DMS 273 (cell line): ENCODE results near the gene RMRP.
A peak's percentile ranks its signal among the peaks of the same experiment; 100 is the strongest.
"Not testable (repeated sequence)": the region's sequence is repeated elsewhere in the genome, so short reads cannot be mapped to it uniquely, and the experiment has no call there.

ENCODE experiments used
- DNase-seq: peaks from one replicate; lab custom pipeline; 2025; ENCODE audit not compliant: unreplicated experiment; lab: John Stamatoyannopoulos, UW

RMRP gene

DNA sequence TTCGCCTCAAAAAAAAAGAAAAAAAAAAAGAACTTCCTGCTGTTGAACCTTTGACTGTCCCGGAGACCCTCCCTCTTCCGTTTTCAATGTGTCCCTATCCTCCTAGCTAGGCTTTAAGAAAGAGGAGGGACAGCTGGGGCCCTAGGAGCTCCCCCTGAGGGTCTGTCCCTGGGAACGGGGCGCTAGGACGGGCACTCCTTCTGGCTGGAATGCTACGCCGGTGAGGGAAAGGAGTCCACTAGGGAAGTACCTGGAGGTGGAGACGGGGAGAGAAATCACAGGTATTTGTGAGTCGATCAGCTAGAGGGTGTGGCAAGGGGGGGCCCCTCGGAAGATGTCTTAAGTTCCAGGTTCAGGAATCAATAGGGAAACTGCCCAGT, 11.7 kb downstream of the RMRP start:
- DNase-seq, result no peak

DNA sequence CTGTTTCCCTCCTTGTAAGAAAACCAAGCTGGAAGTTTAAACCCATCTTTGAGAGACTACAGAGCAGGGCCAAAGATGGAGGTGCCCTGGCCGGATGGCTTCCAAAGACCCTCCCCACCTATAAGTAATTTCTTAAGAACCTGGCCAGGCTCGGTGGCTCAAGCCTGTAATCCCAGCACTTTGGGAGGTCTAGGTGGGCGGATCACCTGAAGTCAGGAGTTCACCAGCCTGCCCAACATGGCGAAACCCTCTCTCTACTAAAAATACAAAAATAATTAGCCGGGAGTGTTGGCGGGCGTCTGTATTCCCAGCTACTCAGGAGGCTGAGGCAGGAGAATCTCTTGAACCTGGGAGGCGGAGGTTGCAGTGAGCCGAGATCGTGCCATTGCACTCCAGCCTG, 12.1 kb downstream of the RMRP start:
- DNase-seq, result not testable (repeated sequence)

DNA sequence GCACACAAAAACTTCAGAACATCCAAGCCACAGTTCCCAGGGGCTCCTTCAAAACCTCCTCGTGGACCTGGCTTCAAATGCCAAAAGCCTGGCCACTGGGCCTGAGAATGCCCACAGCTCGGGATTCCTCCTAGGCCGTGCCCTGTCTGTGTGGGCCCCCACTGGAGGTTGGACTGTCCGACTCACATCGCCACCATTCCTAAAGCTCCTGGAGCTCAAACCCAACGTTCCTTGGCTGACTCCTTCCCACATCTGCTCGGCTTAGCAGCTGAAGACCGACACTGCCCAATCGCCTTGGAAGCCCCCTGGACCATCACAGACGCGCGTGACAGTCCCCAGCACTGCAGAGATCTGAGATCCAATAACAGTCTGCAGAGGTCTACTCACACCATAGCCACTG, 14.8 kb downstream of the RMRP start:
- no peak for DNase-seq

DNA sequence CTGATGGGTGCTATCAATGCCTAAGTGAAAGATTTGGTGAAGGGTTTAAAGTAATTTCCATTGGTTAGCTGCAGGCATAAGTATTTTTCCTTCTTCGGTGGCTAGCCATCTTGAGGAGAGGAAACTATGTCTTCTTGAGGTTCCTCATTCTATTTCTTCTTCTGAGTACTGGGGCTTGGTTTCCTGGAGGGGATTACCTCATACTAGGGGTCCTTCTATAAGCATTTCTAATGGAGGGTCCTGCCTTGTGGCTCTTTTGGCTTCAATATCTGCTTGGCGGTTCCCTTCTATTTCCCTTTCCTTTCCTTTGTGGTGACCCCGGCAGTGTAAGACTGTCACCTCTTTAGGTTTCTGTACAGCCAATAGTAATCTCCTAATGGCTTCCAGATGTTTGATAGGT, 16.3 kb downstream of the RMRP start:
- DNase-seq, result not testable (repeated sequence)

DNA sequence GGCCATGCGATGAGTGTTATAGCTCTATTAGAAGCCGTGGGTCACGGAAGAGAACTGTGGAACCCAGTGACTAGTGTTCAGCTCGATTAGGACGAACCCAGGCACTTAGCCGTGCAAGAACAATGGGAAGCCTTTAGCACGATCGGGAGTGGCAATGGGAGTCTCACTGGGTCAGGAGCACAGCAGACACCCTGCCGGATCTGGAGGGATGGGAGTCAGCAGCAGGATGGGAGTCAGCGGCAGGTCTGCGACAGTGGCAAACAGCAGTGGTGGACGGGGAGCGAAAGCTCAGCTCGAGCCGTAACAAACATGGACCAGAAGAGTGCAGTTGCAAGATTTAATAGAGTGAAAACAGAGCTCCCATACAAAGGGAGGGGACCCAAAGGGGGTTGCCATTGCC, 17.4 kb downstream of the RMRP start:
- DNase-seq, result not testable (repeated sequence)

DNA sequence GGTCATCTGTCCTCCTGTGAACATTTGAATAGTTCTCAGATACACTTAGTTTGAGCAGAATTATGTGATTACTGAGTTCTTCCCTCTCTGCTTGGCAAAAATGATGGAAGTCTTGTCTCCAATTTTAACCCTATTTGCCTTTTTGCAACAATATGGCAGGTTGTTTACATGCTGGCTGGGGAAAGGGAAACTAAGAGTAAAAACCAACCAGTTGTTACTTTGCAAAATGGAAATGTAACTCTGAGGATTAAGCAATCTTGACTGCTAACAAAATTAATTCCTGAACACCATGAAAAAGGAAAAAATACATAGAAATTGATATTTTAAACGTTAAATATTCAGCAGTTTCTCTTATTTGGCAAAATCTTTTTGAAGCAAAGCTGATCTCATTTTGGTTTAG, 18.2 kb downstream of the RMRP start:
- no peak for DNase-seq

DNA sequence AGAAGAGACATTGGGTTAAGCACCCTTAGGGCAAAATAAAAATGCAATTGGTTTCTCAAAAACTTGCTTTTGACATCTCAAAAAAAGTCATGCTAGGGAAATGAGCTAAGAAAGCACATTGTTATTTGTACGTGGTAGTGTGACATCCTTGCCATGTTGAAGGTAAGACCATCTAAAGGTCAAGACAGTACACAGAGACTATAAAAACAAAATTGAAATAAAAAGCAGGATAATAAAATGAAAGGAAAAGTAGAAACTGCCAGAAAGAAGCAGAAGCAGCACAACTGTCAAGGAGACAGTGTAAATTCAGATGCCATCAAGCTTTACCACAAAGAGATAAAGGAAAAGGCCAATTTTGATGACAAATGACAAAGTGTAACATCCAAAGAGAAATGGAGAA, 18.6 kb downstream of the RMRP start:
- DNase-seq, result not testable (repeated sequence)

DNA sequence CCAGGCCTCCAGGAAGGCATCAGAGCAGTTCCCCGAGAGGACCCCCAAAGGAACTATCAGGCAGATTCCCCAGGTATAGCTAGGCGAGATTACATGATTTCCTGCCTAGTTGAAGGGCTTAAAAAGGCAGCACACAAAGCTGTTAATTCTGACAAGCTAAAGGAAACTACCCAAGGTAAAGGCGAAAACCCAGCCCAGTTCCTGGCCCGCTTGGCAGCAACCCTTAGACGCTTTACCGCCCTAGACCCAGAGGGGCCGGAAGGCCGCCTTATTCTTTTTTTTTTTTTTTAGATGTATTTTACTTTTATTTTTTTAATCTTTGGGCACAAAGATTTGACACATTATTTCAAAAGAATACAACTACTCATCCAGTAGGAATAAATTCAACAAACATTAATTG, 19.1 kb downstream of the RMRP start:
- not testable (repeated sequence) for DNase-seq

DNA sequence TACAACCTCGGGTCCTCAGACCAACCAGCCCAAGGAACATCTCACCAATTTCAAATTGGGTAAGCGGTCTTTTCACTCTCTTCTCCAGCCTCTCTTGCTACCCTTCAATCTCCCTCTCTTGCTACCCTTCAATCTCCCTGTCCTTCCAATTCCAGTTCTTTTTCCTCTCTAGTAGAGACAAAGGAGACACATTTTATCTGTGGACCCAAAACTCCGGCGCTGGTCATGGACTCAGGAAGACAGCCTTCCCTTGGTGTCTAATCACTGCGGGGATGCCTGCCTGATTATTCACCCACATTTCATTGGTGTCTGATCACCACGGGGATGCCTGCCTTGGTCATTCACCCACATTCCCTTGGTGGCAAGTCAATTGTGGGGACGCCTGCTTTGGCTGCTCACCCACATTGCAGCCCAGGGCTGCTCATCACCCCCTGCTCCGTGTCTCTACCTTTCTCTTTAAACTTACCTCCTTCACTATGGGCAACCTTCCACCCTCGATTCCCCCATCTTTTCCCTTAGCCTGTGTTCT, 20.3 kb downstream of the RMRP start:
- DNase-seq, result not testable (repeated sequence)

DNA sequence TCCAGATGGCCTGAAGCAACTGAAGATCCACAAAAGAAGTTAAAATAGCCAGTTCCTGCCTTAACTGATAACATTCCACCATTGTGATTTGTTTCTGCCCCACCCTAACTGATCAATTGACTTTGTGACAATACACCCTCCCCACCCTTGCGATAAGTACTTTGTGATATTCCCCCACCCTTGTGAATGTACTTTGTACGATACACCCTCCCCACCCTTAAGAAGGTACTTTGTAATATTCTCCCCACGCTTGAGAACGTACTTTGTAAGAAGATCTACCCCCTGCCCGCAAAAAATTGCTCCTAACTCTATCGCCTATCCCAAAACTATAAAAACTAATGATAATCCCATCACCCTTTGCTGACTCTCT, 21.0 kb downstream of the RMRP start:
- DNase-seq, result not testable (repeated sequence)

DNA sequence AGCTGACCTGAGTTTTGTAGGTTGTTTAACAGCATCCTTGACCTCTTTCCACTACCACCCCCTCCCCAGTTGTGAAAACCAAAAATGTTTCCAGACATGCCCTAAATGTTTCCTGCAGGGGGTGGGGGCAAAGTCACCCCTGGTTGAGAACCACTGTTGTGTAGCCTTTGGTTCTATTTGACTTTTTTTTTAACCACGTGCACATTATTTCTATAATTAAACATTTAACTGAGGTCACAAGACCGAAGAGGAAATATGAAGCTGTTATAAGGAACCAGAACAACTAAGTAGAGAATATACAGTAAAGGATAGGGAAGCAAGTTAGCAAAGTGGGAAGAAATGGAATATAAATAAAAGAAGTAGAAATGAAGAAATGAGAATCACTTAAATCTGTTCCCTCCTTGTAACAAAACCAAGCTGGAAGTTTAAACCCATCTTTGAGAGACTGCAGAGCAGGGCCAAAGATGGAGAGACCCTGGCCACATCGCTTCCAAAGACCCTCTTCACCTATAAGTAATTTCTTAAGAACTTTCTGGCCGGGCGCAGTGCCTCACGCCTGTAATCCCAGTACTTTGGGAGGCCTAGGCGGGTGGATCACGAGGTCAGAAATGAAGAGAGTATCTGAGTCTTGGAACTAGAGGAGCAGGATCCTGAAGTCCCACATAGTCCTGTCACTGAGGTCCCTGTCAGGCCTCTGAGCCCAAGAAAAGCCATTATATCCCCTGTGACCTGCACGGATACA, 21.5 kb downstream of the RMRP start:
- DNase-seq, result no peak

DNA sequence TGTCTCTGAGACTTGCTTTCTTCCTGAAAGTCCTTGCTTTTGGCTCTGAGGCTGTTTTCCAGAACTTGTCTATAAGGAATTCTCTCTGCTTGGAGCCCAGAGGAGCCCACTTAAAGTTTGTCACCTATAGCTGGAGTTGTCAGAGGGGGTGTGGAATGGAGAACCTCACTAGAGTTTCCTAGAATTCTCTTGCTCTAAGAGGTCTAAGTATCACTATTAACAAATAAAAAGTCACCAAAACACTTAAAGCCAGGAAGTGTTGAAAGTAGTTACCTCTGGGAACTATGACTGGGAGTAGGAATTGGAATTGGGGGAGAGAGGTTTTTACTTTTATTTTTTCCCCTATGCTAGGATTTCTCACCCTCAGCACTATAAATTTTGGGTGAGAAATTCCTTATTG, 22.1 kb downstream of the RMRP start:
- DNase-seq, result no peak

DNA sequence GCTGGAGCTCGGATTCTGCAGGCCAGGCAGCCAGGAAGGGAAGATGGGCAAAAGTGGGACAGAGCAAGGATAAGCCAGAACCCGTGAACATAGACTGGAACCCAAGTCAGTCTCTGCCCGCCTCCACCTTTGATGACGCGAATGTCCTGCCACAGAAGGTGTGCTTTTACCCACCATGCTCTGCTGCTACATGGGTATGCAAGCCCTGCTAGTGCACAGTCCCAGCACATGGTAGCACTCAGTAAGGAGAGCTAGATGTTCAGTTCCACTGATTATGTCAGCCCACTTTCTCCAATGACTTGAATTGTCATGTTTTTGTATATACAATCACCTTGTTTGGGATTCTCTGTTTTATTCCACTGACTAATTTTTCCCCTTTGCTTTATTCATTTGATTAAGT, 28.2 kb downstream of the RMRP start:
- DNase-seq, result no peak

DNA sequence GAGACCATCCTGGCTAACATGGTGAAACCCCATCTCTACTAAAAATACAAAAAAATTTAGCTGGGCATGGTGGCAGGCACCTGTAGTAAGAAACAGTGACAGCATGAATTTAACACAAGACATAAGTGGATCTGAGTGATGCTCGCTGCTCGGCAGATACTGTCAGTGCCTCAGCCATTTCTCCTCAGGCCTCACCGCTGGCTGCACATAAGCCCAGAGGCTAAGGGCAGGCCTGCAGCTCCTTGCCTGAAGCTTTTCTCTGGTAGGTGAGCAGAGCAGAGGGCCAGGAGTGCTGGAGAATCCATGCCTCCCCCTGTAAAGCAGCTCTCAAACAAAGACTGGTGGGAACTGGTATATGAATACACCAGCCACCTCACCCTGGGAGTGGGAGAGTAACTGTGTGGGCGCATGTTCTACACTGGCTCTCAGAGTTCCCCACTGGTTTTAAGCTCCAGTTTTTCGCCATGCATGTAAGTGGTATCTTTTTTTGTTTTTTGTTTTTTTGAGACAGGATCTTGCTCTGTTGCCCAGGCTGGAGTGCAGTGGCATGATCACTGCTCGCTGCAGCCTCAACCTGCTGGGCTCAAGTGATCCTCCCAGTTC, 29.3 kb downstream of the RMRP start:
- DNase-seq, result no peak

DNA sequence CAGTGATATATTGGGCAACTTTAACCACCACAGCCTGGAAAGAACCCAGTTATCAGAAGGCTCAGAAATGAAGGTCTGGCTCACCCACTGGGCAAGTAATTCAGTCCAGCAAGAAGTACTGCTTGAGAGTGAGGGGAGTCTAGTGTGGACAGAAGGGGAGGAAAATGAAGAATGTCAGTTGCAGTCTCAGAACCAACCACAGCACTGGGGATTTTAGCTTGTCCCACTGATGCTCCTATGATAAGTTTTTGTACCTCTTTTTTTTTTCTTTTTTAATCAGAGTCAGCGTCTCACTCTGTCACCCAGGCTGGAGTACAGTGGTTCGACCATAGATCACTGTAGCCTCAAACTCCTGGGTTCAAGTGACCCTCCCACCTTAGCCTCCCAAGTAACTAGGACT, 30.2 kb downstream of the RMRP start:
- no peak for DNase-seq

DNA sequence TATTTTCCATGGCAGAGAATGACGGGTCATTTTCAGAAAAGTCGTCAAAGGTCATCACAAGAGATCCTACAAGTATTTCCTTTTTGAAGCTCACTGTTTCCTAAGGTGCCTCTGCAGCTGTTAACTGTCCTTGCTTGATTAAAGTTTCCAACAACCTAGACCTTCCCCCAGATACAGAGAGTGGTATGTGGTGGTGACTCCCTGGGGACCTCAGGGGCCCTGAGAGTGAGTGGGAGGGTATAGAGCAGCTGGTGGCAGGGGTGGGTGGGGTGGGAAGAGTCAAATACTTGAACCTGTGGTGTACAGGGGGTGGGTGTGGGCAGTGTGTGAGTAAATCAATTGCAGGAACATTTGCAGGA, 38.0 kb downstream of the RMRP start:
- no peak for DNase-seq

DNA sequence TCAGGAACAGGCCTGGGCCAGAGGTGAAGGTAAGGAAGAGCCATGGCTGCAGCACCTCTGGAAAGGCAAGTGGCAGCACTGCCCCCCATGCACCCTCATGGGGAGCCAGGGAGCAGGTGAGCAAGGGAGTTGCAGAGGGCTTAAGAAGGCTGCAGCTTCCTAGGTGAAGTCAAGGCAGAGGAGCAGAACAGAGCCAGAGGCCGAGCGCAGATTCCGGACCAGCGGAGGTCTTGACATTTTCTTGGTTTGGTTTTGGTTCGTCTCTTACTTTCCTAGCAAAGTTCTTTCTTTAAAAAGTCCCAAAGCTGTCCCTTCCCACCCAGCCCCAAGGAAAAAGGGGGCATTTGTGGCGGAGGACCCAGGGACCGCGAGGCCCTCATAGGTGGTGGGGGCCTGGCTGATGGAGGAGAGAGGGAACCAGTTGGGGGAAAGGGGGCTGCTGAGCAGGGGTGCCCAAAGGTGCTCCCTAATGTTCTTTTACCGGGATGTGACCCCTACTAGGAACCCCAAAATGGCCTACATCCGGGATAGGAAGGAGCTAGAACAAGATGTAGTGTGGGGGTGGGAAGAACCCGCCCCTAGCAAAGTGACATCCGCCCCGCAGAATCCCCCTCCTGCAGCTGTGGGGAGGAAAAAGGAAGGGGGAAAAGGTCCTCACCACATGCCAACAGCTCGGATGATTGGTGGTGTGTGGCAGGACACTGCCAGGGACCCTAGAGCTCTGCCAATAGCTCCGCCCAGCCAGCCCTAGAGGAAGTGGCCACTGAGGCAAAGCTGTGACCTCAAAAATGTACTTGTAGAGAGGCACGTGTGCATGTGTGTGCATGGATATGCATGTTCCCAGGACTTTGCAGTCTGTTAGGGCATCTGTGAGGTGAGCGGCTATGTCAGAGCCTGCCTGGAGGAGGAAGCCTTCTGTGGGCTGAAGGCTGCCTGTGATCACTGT, 38.7 kb downstream of the RMRP start:
- no peak for DNase-seq

DNA sequence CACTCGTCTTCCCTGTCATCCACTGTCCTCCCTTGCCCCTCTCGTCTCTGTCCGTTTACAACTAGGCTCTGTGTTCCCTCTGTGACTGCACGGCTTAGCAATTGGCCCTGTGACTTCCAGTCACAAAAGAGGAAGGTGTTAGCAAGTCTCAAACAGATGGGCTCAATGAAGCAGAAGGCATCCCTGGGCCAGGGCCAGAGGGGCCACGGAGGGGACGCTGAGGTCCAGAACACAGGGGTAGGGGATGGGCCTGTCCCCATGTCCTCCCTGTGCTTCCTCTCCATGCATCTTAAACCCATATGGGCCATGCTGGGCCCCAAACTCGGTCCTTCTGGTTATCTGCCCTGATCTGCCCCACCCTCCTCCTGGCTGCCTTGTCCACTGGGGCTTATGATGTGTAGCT, 39.5 kb downstream of the RMRP start, which contains the start of gene CD72:
CD72 (minus strand) TSS at position 89 of the 403 bp plus-strand sequence. CDS start 110 bp downstream, outside the sequence.
- DNase-seq, result peak; percentile 30

DNA sequence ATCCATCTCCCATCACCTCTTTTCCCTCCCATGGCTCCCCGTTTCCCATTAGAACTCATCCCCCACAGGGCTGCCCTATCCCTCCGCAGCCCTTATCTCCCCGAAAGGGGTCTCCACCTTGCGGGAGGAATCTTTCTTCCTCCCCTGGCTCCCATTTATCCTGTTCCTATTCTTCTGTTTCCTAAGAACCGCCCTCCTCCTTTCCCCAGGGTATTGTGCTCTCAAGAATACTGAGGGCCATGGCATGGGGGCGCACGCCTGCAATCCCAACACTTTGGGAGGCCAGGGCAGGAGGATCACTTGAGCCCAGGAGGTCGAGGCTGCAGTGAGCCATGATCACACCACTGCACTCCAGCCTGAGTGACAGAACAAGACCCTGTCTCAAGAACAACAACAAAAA, 40.3 kb downstream of the RMRP start:
- no peak for DNase-seq

DNA sequence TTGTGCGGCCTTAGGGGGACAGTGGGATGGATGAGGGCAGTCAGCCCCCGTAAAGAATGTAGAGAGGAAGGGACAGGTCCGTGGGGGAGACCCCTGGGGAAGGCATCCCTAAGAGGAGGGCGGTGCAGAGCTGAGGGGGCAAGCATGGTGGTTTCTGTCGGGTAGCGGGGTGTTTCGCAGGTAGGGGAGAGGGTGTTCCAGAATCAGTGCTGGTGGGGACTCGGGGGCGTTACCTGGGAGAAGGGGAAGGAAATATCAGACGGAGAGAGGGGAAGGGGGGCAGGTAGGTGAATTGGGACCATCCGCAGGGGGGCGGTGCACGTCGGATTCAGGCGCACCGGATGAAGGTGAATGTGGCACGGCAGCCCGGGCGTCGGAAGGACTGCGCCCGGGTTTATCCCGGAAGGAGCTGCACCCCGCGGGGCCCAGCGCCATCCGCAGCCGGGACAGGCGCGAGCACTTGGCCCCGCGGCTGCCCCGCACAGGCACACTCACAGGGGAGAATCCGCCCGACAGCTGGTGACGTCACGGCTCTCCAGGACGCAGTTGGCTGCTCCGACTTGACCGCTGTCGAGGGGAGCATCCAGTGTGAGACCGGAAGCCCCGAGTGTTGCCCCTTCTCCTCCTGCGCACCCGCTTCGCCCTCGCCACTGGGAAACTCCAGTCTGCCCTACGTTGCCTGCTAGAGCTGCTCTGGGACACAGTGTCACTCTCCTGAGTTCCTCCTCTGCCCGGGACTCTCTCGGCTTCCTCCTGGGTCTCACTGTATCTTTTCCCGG, 40.9 kb downstream of the RMRP start:
- peak; percentile 47 for DNase-seq
